Putamen (tissue), 1 donor: ENCODE results near the gene SPINK4.

Experiments
- DNase-seq: peaks from one replicate; pipeline ENCODE4 v3.0.0-alpha.2; 2016; ENCODE audit warnings: low spot score

SPINK4 gene

GRCh38 chr9:33229359-33230114 lies 10.4 kb upstream of the SPINK4 start:
- no peak for DNase-seq

GRCh38 chr9:33230756-33231622 lies 9.0 kb upstream of the SPINK4 start:
- no peak for DNase-seq

- no peak for DNase-seq
Measured at GRCh38 chr9:33231623-33231942, 8.4 kb upstream of the SPINK4 start.

- no peak for DNase-seq
Measured at GRCh38 chr9:33232815-33233214, 7.2 kb upstream of the SPINK4 start.

GRCh38 chr9:33233626-33234342 lies 6.2 kb upstream of the SPINK4 start:
- no peak for DNase-seq

GRCh38 chr9:33234511-33235467 lies 5.2 kb upstream of the SPINK4 start:
- DNase-seq: no peak

- no peak for DNase-seq
Measured at GRCh38 chr9:33236571-33236970, 3.4 kb upstream of the SPINK4 start.

- DNase-seq: no peak
Measured at GRCh38 chr9:33241298-33241697, 1.3 kb downstream of the SPINK4 start.

- DNase-seq: no peak
Measured at GRCh38 chr9:33242609-33243134, 2.7 kb downstream of the SPINK4 start.

- no peak for DNase-seq
Measured at GRCh38 chr9:33244137-33244784, 4.3 kb downstream of the SPINK4 start.

GRCh38 chr9:33245341-33245740 lies 5.4 kb downstream of the SPINK4 start:
- no peak for DNase-seq

- no peak for DNase-seq
Measured at GRCh38 chr9:33246269-33246860, 6.4 kb downstream of the SPINK4 start.

GRCh38 chr9:33248606-33249005 lies 8.6 kb downstream of the SPINK4 start:
- no peak for DNase-seq

- no peak for DNase-seq
Measured at GRCh38 chr9:33249087-33249658, 9.2 kb downstream of the SPINK4 start.

- no peak for DNase-seq
Measured at GRCh38 chr9:33249983-33250382, 10.0 kb downstream of the SPINK4 start.

GRCh38 chr9:33250458-33250995 lies 10.6 kb downstream of the SPINK4 start:
- no peak for DNase-seq

- DNase-seq: no peak
Measured at GRCh38 chr9:33254211-33254610, 14.2 kb downstream of the SPINK4 start.

GRCh38 chr9:33255014-33255413 lies 15.0 kb downstream of the SPINK4 start:
- no peak for DNase-seq

GRCh38 chr9:33255471-33255870 lies 15.5 kb downstream of the SPINK4 start:
- no peak for DNase-seq

GRCh38 chr9:33256236-33256635 lies 16.3 kb downstream of the SPINK4 start:
- DNase-seq: no peak
